GM21529 (cell line): ENCODE measurements around the gene THSD7A.
"Not testable (repeated sequence)": the region's sequence is repeated elsewhere in the genome, so short reads cannot be mapped to it uniquely, and the experiment has no call there.

Experiments used
- ATAC-seq: cut with Tn5 transposase; IDR thresholded peaks from one replicate; pipeline ENCODE4 v1.9.1; 2021; ENCODE audit not compliant: unreplicated experiment

The THSD7A gene

DNA sequence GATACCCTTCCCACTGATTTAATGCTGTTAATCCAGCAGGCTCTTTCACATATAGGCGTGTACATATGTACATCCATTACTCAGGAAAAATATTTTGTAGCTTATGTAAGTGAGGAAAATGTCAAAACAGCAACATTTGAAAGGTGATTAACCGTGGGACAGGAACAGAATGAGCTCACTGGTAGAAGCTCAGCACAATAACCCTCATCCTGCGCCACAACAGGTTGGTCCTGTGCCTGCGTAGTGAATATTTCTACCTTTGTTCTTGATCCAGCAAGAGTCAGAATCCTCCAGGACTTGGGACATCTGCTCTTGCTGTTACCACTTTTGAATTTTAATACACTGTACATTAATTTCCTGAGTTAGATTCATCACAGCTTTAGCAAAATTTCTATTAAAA lies 359.4 kb downstream of the THSD7A start:
- ATAC-seq = no peak

DNA sequence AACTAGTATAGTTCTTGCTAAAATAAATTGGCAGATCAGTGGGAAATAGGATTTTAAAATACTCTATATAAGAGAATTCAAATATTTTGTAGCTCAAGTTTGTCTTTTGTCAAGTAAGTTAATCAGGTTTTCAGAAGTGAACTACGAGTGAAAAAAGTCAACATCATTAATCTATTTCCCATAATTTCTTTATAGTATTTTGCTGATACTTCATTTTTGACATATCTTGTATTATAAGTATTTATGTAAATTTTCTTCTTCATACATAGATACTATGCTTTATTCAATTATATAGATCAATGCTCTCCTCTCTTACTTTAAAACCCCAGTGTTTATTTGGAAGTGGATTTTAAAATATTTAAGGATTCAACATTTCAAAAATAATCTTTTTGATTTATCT lies 360.7 kb downstream of the THSD7A start:
- ATAC-seq = no peak

DNA sequence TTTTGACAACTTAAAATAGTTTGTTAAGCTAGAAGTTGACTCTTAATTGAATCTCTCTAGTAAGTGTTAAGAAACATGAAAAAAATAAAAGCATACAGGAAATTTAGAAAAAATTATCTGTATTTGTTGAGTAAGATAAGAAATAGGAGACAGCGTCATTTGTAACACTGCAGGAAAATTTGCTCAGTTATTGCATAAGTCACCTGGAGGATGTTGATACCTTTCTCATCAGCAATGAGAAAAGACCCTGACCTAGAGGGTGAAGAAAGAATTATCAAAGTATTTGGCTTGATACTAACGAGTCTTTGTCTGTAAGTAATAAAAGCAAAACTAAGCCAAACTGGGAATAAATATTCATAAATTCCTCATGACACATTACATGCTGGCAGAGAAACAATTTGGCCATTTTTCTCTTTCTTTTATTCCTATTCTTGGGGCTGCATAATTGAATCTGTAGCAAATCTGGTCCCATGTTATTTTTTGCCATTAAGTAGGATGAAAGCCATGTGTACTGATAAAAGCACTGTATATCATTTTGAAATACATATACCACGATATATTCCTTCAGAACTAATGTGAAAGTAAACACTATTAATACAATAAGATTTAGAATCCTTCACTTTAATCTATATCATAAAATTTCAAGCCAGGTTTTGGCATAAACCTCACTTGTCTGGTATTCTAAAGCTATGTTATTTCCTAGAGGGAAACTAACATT lies 362.8 kb downstream of the THSD7A start:
- ATAC-seq = no peak

DNA sequence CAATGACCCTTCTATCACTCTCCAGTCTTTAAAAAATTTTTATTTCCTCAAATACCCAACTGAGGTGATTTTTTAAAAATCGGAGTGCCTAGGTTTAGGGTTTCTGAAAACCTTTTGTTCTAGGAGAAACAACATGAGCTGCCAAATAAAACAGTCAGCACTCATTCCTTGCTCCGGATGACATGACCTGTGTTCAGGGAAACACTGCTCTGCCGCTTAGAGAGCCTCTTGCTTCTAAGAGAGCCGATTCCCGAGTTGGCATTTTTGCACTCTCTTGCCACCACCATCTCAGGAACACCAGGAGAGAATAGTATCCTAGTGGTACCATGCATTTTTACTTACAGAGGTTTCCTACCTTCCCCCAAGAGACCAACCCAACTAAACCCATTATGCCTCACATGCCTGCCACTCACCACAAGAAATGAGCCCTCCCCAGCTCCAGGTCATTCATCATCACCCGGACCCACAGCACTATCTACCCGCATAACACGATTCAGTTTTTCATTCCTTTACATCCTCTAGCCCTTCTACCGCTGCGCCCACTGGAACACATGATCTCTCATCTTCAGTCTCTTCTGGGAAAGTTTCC lies 365.4 kb downstream of the THSD7A start:
- no peak for ATAC-seq

DNA sequence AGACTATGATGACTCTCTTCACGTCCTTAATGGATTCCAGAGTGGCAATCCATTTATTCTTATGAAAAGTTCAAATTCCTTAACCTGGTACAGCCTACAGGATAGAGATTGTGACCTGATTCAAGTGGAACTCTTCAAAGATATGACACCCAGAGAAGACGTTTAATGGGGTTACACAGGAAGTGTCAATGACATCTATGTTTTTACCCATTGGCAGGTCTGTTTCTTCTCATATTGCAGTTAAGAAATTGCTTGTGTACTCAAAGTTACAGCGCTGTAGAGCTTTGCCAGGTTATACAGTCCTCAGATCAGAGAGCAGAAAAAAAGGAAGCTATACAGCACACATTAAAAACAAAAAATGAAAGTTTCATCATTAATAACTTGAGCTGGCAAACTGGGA lies 367.4 kb downstream of the THSD7A start:
- no peak for ATAC-seq

DNA sequence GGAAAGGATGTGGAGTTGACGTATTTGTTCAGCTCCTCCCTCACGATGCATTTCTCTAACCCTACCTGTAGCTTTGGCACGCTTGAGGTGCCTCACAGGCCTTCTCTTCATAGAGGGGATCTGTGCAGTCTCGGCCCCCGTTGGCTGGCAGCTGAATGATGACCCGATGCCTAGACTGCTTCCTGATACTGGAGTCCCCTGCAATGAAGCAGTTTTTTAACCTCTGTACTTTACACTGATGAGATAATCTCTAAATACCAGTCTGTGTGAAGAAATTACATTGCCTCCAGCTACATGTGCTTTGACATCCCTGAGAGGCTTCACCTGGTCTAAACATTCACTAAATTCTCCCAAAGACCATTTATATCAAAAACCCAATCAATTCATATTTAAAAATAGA lies 370.1 kb downstream of the THSD7A start:
- ATAC-seq = no peak

DNA sequence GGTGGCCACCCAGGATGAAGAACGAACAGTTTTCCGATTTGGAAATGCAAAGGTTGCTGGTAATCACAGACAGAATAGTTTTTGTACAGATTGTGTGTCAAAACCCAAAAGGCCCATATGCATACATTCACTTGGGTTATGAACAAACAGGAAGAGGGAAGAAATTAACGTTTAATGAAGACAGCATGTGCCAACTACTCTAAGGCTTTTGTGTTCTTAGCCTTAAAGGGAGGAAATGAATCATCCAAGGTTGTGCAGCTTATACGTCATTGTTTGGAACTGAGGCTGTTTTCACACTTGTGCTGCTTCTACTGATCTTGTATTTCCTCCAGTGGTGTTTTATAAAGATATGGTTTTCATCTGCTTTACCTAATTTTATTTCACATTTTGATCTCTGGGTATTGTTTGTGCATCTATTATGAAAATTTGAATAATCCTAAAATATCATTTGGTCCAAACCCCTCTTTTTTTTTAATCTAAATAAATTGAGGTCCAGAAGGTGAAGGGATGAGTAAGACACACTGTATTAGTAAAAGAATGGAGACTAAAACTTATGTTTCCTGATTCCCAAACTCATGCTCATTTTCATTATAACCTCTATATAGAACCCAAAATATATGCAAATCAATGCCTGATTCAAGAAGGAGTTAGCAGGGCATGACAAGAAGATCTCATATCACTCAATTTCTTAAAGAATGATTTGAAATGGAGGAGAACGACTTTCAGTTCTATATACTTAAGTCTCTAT lies 373.1 kb downstream of the THSD7A start:
- ATAC-seq = peak; percentile 64

DNA sequence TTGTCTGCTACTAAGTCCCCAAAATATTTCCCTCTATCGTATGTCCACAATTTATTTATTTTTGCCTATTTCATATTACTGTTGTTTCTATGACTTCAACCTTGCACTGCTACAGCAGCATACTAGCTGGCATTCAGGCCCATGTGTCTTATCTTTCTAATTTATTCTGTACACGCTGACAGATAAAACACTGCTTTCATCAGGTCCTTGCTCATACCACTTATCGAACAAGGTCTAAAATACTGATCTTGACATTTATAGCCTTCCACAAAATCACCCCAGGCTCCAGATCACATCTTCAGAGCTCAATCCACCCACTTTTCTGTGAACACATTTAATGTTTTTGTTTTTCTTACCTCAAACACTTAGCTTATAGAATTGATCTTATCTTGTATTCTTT lies 374.6 kb downstream of the THSD7A start:
- ATAC-seq = no peak

DNA sequence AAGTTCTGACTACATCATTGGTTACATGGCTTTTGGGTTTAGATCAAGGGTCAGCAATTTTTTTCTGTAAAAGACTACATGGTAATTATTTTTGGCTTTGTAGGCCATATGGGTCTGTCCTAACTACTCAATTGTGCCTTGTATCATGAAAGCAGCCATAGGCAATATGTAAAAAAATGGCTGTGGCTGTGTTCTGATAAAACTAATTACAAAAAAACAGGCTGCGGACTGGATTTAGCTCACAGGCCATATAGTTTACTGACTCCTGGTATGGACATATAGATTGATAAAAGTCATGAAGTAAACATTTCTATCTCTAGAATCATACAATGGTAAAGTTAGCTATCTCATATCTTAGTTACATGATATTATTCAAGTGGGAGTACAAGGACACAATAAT lies 375.4 kb downstream of the THSD7A start:
- no peak for ATAC-seq

DNA sequence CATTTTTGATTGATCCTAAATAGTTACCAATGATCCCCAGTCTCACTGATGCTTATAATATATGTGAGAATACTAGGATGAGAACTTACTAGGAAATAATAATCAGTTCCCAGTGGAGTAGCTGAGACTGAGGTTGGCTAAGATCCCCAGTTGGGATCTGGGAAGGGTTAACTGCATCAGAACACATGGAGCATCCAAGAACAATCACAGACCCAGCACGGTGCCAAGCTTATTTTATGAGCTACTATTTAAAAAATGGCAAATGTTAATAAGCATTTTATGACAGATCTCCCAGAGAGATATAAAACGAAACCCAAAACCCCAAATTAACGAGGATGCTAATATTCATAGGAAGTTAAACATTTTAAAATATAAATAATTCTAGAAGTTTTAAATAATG lies 379.5 kb downstream of the THSD7A start:
- no peak for ATAC-seq

DNA sequence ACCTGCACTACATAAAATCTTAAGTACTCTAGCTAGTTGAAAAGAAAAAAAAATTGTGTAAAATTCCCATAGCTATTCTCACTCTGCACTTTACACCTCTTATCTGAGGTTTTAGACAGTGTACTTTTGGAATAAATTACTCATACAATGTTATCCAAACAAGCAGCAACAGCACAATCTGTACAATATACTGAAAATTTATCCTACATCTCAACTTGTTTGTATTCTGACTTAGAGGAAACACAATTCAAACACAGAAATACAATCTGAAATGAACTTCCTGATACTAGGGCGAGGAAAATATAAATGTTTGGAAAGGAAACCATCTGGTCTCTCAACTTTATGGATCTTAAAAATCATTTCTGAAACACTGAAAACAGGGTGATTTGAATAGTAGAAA lies 381.7 kb downstream of the THSD7A start:
- ATAC-seq = no peak

DNA sequence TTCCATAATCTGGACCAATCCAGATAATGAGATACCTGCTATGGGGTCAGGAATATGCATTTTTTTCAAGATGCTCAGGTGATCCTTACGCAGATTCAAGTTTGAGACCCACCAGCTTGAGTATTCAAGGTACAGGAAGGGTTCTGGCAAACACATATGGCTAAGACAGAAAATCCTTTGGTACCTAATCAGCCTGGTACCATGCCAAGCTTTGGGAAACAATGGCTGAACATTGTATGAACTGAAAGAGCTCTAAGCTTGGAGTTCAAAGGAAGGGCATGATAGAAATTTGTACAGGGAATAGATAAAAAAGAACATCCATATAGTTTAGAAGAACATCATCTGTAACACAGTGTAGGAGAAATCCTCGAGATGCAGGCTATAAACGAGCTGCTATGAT lies 382.7 kb downstream of the THSD7A start:
- ATAC-seq = no peak

DNA sequence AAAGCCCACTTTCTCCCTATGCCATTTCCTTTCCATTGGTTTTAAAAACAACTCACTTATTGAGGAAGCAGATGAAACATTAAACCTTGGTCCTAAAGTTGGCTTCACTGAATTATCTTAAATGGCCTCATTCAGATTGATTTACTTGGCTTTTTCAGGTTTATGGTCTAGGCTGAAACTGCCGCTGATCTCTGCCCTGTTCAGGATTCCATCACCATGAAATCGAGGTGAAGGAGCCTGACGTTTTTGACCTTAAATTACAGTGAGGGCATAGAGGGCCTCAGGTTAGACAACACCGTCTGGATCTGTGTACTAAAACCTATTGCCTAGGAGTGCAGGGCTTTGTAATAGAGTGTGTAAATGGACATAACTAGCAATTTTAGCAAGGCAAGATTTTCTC lies 383.7 kb downstream of the THSD7A start:
- ATAC-seq = no peak

DNA sequence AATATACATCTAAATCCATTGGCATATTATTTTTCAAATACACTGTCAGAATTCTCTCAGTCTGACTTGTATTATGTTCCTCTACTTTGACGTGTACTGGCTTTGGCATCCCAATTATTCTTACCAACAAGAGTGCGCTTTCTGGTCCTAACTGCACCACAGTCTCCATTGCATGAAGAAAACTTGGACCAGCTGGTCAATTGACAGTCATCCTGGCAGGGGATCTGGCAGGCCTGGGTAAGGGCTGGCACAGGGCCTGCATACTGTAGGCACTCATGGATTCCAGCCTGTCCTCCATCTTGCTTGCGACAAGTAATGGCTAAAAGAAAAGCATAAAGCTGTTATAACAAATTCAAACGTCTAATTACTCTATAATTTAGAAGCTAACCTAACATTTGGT lies 384.9 kb downstream of the THSD7A start:
- ATAC-seq = no peak

DNA sequence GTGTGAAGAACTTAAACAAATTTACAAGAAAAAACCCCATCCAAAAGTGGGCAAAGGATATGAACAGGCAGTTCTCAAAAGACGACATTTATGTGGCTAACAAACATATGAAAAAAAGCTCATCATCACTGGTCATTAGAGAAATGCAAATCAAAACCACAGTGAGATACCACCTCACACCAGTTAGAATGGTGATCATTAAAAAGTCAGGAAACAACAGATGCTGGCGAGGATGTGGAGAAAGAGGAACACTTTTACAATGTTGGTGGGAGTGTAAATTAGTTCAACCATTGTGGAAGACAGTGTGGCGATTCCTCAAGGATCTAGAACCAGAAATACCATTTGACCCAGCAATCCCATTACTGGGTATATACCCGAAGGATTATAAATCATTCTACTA lies 388.1 kb downstream of the THSD7A start:
- not testable (repeated sequence) for ATAC-seq

DNA sequence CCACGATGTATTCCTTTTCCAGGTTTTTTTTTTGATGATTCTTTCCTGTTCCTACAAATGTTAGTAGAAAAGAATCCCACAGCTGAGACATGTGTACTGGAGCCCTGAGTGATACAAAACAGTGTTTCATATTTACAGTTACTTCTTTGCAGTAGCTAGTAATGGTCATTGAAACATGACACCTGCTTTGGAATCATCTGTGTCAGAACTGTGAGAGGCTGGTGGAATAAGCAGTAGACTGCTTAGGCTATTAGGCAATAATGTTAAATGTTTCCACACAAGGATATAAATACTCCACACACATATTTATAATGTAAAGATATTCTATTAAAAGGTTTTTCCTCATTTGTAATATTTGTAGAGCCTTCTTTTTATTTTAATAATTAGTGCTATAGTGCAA lies 394.0 kb downstream of the THSD7A start:
- no peak for ATAC-seq

DNA sequence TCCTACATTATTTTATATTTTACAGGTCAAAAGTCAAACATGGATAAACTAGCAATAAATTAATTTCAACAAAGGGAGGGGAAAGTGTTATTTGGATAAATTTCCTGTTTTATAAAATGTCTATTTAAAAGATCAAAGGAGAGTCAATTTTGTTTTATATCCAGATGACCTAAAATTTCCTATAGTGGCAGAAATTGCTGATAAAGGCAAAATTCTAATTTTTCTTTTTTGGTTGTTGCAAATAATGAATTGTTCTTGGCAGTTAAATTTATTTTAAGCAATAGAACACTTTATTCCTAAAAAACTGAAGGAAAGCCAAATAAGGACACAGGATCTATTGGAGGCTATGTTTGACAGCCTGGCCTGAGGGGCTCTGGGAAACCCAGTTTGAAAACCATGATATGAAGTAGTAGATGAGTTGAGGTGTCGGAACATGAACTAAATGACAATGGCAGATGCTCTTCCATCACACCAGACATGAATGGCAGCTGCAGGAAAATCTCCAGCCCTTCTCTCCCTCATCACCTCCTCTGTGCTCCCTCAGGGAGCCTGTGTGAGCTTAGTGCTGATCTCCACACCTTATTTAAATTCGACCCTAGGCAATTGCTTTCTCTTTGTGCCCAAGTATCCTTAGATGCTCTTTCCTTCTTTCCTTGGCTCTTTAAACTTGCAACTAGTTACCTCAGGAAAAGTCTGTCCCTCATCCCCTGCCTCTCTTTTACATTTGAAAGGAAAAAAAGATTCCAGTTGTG lies 395.0 kb downstream of the THSD7A start:
- no peak for ATAC-seq

DNA sequence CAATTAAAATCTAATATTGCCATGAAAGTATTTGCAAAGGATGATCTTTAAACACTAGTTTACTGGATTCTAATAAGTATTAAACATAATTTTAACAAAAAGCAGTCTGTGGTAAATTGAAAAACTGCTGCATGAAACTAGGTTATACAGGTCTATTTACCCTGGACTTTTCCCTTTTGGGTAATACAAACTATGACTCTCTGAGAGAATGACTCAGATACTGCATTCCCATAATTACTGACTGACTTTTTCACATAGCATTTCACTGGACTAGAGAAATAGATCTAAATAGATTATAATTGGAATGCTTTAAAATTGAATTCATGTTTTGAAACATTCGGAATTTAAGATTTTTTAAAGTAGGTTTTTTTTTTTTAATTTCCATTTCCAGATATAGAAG lies 395.7 kb downstream of the THSD7A start:
- ATAC-seq = no peak

DNA sequence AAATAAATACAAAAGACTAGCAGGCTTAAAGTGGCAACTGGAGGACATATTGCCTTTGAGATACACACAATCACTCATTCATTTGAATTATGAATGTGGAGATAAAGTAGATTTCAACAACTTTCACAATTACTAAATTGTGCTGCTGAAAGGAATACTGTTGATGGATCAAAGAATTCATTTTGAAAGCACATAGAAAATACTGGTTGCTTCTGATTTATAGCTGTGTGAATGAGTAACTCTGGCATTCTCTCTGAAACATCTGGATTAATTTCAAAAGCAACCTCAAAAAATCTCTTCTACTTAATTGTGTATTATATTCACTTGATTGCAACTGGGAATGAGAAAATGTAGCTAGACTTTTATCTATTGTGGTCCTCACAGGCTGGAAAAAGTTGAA lies 397.6 kb downstream of the THSD7A start:
- ATAC-seq = no peak

DNA sequence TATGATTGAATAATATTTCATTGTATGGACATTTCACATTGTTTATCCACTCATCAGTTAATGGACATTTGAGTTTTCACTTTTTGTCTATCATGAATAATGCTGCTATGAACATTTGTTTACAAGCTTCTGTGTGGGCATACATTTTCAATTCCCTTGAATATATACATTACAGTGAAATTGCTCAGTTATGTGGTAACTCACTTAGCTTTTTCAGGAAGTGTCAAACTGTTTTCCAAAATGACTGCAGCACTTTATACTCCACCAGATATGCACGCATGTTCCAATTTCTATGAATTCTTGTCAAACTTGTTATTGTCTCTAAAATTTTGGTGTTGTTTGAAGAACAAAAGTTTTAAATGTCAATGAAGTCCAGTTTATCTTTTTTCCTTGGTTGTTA lies 401.2 kb downstream of the THSD7A start:
- no peak for ATAC-seq

DNA sequence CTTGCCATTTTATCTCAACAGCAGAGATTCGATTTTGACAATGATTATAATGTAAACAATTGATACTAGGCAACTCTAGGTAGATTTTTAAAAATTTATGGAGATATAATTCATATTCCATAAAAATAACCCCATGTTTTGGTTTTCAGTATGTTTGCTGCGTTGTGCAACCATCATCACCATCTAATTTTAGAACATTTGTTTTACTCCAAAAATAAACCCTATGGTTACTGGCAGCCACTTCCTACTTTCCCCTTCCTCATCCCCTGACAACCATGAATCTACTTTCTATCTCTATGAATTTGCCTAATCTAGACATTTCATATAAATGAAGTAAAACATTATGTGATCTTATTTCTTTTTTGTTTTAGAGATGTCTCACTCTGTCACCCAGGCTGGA lies 401.9 kb downstream of the THSD7A start:
- no peak for ATAC-seq
